ENCODE measurements around the gene KCNK4. TPM values are rescaled to one million over a fixed set of nuclear protein-coding genes. Genes with fewer than 3 reads are reported as not detected.

Gene KCNK4
- total and polyA plus RNA-seq, 8 donors: not detected

GRCh38 chr11:64337538-64338249 lies 46.6 kb downstream of the KCNK4 start:
- DNase-seq: no peak
- H3K4me1 ChIP-seq: peaks cover 7 to 44% (median 20%) of the 10 kb centered on the region in 4 donors

DNA sequence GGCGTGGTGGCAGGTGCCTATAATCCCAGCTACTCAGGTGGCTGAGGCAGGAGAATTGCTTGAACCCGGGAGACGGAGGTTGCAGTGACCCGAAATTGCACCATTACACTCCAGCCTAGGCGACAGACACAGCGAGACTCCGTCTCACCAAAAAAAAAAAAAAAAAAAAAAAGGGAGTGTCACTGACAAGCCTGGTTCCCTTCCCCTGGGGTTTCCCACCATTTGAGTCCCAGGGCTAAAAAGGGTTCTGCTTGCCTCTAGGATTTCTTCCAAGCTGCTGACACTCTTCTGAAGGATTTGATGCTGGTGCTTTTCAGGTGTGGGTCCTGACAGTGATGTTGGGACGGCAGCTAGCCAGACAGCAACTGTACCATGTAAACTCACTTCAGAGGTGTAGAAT lies 47.6 kb downstream of the KCNK4 start:
- intact Hi-C loops (cut with DNase I; ENCODE audit: low total_unique reads): no loop called here
- H3K27me3 ChIP-seq: no peaks in the 10 kb centered on the region
- no peaks in the 10 kb centered on the region for H3K9me3 ChIP-seq
- WGBS, 5 donors: 79 to 91% (median 88%) methylated on average over 7 to 8 of the region's 8 CpGs
- no peak for DNase-seq
- H3K4me1 ChIP-seq: peaks cover 13 to 54% (median 29%) of the 10 kb centered on the region in 4 donors
- peaks cover 0 to under 1% (median 0%) of the 10 kb centered on the region in 4 donors for H3K36me3 ChIP-seq
- peak overlapping the region in 2 of 5 donors; percentile 18 to 65 for H3K27ac ChIP-seq
- TF ChIP-seq CTCF (IDR thresholded peaks at IDR 0.05): no peak
- TF ChIP-seq EP300 (IDR thresholded peaks at IDR 0.05): no peak
- TF ChIP-seq POLR2A (IDR thresholded peaks at IDR 0.05): no peak
- TF ChIP-seq POLR2AphosphoS5 (IDR thresholded peaks at IDR 0.05): no peak
- no peak overlapping the region for H3K4me3 ChIP-seq

More at GRCh38 chr11:64337538-64338249, 46.6 kb downstream of the KCNK4 start:
- TF ChIP-seq CTCF (IDR thresholded peaks at IDR 0.05) (no peak), EP300 (IDR thresholded peaks at IDR 0.05) (no peak)
- Histone ChIP-seq H3K4me3 (no peak overlapping the region), H3K36me3 (no peaks in the 10 kb centered on the region), H3K27me3 (no peaks in the 10 kb centered on the region), H3K27ac (no peak overlapping the region), H3K9me3 (no peaks in the 10 kb centered on the region)
- intact Hi-C loops (cut with DNase I; ENCODE audit: low total_unique reads): no loop called here
- 71 to 85% (median 77%) methylated on average over 8 of the region's 8 CpGs for WGBS, 5 donors

DNA sequence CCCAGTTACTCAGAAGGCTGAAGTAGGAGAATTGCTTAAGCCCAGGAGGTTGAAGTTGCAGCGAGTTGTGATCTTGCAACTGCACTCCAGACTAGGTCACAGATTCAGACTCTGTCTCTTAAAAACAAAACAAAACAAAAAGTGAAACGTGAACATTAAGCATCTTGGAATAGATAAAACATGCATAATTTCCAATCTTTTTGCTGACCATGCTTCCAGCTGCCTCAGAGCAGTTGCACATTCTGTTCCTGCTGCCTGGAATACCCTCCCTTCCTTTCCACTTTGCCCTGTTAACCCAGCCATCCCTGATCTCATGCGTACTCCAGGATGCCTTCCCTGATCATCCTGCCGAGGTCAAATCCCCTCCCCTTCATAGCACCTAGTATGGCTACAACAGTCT lies 48.2 kb downstream of the KCNK4 start:
- intact Hi-C loops (cut with DNase I; ENCODE audit: low total_unique reads): no loop called here
- Histone ChIP-seq H3K36me3 (peaks cover 0 to 6% (median 0%) of the 10 kb centered on the region in 4 donors), H3K27ac (peak overlapping the region in 3 of 5 donors; percentile 18 to 82 (median 65)), H3K4me3 (peak overlapping the region in 2 of 4 donors; percentile 43 to 47), H3K9me3 (no peaks in the 10 kb centered on the region), H3K27me3 (no peaks in the 10 kb centered on the region), H3K4me1 (peaks cover 13 to 55% (median 31%) of the 10 kb centered on the region in 4 donors)
- 57 to 71% (median 63%) methylated on average over 4 of the region's 4 CpGs for WGBS, 5 donors
- DNase-seq: no peak
- TF ChIP-seq CTCF (IDR thresholded peaks at IDR 0.05) (no peak), EP300 (IDR thresholded peaks at IDR 0.05) (no peak), POLR2AphosphoS5 (IDR thresholded peaks at IDR 0.05) (no peak)

- H3K27ac ChIP-seq: peak within 1 kb of the TSS; percentile 18 to 82 (median 47)
- WGBS, 5 donors: 63 to 75% (median 69%) methylated on average over 15 to 16 of the region's 16 CpGs
- H3K4me3 ChIP-seq: peak within 1 kb of the TSS; percentile 26 to 47 (median 39)
- no peaks in the 10 kb centered on the region for H3K9me3 ChIP-seq
- peaks cover 13 to 49% (median 31%) of the 10 kb centered on the region in 4 donors for H3K4me1 ChIP-seq
- H3K36me3 ChIP-seq: peaks cover 0 to 12% (median 0%) of the 10 kb centered on the region in 4 donors
- no peaks in the 10 kb centered on the region for H3K27me3 ChIP-seq
- DNase-seq: peak; percentile 66 to 74
- no peak for TF ChIP-seq EP300 (IDR thresholded peaks at IDR 0.05)
- TF ChIP-seq POLR2A (IDR thresholded peaks at IDR 0.05): no peak
- no peak for TF ChIP-seq POLR2AphosphoS5 (IDR thresholded peaks at IDR 0.05)
- no peak for TF ChIP-seq CTCF (IDR thresholded peaks at IDR 0.05)
- intact Hi-C loops (cut with DNase I; ENCODE audit: low total_unique reads): no loop called here
These were observed 48.8 kb downstream of the KCNK4 start, which contains the start of gene CCDC88B for GRCh38 chr11:64339754-64340408. Gene CCDC88B (plus strand): TSS chr11:64340204. CDS start chr11:64340267, 63 bp downstream.
